ENCODE measurements around the gene SPATA12. TPM values are rescaled to one million over a fixed set of nuclear protein-coding genes. Genes with fewer than 3 reads are reported as not detected.

Gene SPATA12
- total RNA-seq, 1 experiment from 2014 or later, result not detected

DNA sequence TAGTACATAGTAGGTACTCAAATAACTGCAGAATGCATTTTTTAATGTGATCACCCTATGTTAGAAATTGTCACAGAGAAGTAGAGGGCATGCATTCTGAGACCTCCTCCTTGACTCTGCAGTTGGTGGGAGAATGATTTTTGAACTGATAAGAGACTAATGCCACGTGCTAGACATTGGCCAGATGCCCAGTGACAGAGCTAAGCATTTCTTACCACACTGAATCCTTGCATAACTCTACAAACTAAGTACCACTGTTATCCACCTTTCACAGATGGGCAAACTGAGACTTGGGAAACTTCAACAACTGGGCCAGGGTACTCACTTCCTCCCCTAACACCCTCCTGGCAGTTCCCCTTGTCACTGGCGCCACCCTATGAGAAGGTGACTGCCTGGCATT, 33.5 kb upstream of the SPATA12 start:
- intact Hi-C loops (cut with micrococcal nuclease; ENCODE audit: unreplicated experiment), result no loop called here
- H3K36me3 ChIP-seq (ENCODE audit: insufficient read depth, low read length, poor library complexity, severe bottlenecking), result no peaks in the 10 kb centered on the region
- no peak for TF ChIP-seq EZH2 (IDR thresholded peaks at IDR 0.05; ENCODE audit: borderline replicate concordance, low read depth, low read length, poor library complexity, severe bottlenecking)
- TF ChIP-seq, protein P1, sequence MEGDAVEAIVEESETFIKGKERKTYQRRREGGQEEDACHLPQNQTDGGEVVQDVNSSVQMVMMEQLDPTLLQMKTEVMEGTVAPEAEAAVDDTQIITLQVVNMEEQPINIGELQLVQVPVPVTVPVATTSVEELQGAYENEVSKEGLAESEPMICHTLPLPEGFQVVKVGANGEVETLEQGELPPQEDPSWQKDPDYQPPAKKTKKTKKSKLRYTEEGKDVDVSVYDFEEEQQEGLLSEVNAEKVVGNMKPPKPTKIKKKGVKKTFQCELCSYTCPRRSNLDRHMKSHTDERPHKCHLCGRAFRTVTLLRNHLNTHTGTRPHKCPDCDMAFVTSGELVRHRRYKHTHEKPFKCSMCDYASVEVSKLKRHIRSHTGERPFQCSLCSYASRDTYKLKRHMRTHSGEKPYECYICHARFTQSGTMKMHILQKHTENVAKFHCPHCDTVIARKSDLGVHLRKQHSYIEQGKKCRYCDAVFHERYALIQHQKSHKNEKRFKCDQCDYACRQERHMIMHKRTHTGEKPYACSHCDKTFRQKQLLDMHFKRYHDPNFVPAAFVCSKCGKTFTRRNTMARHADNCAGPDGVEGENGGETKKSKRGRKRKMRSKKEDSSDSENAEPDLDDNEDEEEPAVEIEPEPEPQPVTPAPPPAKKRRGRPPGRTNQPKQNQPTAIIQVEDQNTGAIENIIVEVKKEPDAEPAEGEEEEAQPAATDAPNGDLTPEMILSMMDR (conservative IDR thresholded peaks at IDR 0.05; ENCODE audit: low read depth, low read length), result no peak
- H3K4me3 ChIP-seq (ENCODE audit: low read depth, low read length, poor library complexity, severe bottlenecking), result no peak overlapping the region
- H3K4me1 ChIP-seq (ENCODE audit: insufficient read depth, low read length, poor library complexity, severe bottlenecking), result no peaks in the 10 kb centered on the region
- ChIA-PET CTCF (no interaction called here), POLR2A (ENCODE audit: low non-redundant PET) (no interaction called here)
- H3K9me3 ChIP-seq (ENCODE audit: low read depth, low read length, poor library complexity, severe bottlenecking), result no peaks in the 10 kb centered on the region
- DNase-seq (ENCODE audit: low spot score), result peak; percentile 4
- BruUV-seq (replicated peaks), result no TSS peak
- no peak overlapping the region for H3K27ac ChIP-seq (ENCODE audit: low read depth, low read length, poor library complexity, severe bottlenecking)
- no peaks in the 10 kb centered on the region for H3K27me3 ChIP-seq (replicated peaks; ENCODE audit: insufficient read depth, low read depth, low read length, poor library complexity)

DNA sequence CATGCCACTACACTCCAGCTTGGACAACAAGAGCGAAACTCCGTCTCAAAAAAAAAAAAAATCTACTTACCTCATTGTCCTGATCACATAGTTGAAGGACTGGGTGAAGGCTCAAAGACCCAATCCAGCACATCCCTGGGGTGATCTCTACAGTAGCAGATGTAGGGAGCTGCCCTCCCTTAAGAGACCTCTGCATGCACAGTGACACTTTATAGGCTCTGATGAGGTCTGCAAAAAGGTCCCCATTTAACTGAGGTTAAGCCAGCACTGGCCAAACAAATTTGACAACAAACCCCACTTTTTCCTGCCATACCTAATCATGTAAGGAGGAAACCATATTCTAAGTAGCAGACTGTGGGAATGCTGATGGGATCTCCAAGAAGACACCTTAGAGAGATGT, 31.1 kb upstream of the SPATA12 start:
- no peaks in the 10 kb centered on the region for H3K27me3 ChIP-seq (replicated peaks; ENCODE audit: insufficient read depth, low read depth, low read length, poor library complexity)
- H3K4me3 ChIP-seq (ENCODE audit: low read depth, low read length, poor library complexity, severe bottlenecking), result no peak overlapping the region
- no peaks in the 10 kb centered on the region for H3K4me1 ChIP-seq (ENCODE audit: insufficient read depth, low read length, poor library complexity, severe bottlenecking)
- BruUV-seq (replicated peaks), result no TSS peak
- intact Hi-C loops (cut with micrococcal nuclease; ENCODE audit: unreplicated experiment), result no loop called here
- ChIA-PET POLR2A (ENCODE audit: low non-redundant PET) (no interaction called here), CTCF (no interaction called here)
- no peak for DNase-seq (ENCODE audit: low spot score)
- H3K36me3 ChIP-seq (ENCODE audit: insufficient read depth, low read length, poor library complexity, severe bottlenecking), result no peaks in the 10 kb centered on the region
- no peak for TF ChIP-seq EZH2 (IDR thresholded peaks at IDR 0.05; ENCODE audit: borderline replicate concordance, low read depth, low read length, poor library complexity, severe bottlenecking)
- TF ChIP-seq, protein P1 (conservative IDR thresholded peaks at IDR 0.05; ENCODE audit: low read depth, low read length), result no peak
- no peaks in the 10 kb centered on the region for H3K9me3 ChIP-seq (ENCODE audit: low read depth, low read length, poor library complexity, severe bottlenecking)
- H3K27ac ChIP-seq (ENCODE audit: low read depth, low read length, poor library complexity, severe bottlenecking), result no peak overlapping the region

DNA sequence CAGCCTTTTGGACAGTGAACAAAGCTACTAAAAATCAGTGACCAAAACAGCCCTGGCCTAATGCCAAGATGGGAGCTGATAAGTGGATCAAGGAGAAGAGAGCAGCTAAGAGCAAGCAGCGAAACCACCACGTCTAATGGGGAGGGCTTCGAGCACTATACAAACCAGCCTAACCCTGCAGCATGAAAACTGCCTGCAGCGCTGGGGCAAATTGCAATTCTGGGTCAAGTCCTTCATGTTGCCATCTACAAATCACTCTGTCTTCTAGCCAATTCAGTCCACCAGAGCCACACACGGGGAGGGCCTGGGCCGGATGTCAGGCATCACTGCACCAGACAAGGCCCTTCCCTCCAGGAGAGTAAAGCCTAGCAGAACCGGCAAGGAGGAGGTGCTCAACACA, 30.5 kb upstream of the SPATA12 start:
- H3K9me3 ChIP-seq (ENCODE audit: low read depth, low read length, poor library complexity, severe bottlenecking), result no peaks in the 10 kb centered on the region
- H3K27me3 ChIP-seq (replicated peaks; ENCODE audit: insufficient read depth, low read depth, low read length, poor library complexity), result no peaks in the 10 kb centered on the region
- no peak overlapping the region for H3K4me3 ChIP-seq (ENCODE audit: low read depth, low read length, poor library complexity, severe bottlenecking)
- ChIA-PET POLR2A (ENCODE audit: low non-redundant PET) (no interaction called here), CTCF (no interaction called here)
- H3K36me3 ChIP-seq (ENCODE audit: insufficient read depth, low read length, poor library complexity, severe bottlenecking), result no peaks in the 10 kb centered on the region
- DNase-seq (ENCODE audit: low spot score), result no peak
- BruUV-seq (replicated peaks), result no TSS peak
- no peak overlapping the region for H3K27ac ChIP-seq (ENCODE audit: low read depth, low read length, poor library complexity, severe bottlenecking)
- intact Hi-C loops (cut with micrococcal nuclease; ENCODE audit: unreplicated experiment), result no loop called here
- no peaks in the 10 kb centered on the region for H3K4me1 ChIP-seq (ENCODE audit: insufficient read depth, low read length, poor library complexity, severe bottlenecking)
- TF ChIP-seq EZH2 (IDR thresholded peaks at IDR 0.05; ENCODE audit: borderline replicate concordance, low read depth, low read length, poor library complexity, severe bottlenecking), result no peak
- TF ChIP-seq, protein P1 (conservative IDR thresholded peaks at IDR 0.05; ENCODE audit: low read depth, low read length), result no peak
